ENCODE data around the gene FOXO4.

DNA sequence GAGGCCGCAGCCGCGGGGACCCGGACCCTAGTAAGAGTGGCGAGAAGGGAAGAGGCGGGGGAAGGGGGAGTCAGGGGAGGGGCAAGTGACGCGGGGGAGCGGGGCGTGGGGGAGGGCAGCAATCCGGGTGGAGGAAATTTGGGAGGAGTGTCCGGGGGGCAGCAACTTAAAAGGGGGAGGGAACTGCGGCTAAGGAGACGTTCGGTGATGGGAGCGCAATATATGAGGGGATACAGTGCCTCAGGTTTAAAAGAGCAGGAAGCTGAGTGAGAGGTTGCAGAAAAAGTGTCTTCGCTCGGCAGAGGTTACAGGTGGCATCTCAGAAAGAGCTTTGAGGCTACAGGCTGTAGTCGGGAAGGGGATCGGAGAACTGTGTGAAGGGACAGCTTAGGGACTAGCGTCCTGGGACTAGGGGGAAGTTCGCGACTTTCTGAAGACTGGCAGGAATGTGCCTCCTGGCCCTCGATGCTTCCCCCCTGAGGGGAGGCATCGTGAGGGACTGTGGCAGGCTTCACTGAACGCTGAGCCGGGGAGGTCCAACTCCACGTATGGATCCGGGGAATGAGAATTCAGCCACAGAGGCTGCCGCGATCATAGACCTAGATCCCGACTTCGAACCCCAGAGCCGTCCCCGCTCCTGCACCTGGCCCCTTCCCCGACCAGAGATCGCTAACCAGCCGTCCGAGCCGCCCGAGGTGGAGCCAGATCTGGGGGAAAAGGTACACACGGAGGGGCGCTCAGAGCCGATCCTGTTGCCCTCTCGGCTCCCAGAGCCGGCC, 519 bp downstream of the FOXO4 start:
- TF ChIP-seq, protein P1, sequence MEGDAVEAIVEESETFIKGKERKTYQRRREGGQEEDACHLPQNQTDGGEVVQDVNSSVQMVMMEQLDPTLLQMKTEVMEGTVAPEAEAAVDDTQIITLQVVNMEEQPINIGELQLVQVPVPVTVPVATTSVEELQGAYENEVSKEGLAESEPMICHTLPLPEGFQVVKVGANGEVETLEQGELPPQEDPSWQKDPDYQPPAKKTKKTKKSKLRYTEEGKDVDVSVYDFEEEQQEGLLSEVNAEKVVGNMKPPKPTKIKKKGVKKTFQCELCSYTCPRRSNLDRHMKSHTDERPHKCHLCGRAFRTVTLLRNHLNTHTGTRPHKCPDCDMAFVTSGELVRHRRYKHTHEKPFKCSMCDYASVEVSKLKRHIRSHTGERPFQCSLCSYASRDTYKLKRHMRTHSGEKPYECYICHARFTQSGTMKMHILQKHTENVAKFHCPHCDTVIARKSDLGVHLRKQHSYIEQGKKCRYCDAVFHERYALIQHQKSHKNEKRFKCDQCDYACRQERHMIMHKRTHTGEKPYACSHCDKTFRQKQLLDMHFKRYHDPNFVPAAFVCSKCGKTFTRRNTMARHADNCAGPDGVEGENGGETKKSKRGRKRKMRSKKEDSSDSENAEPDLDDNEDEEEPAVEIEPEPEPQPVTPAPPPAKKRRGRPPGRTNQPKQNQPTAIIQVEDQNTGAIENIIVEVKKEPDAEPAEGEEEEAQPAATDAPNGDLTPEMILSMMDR (IDR thresholded peaks at IDR 0.05): no peak
- TF ChIP-seq EP300 (IDR thresholded peaks at IDR 0.05) (no peak), POLR2AphosphoS5 (IDR thresholded peaks at IDR 0.05) (no peak), POLR2A (IDR thresholded peaks at IDR 0.05; ENCODE audit: low read depth) (no peak)

Data from esophagus muscularis mucosa (tissue), 4 donors.